Measurements from ENCODE around the gene NUDT21. TPM values are rescaled to one million over a fixed set of nuclear protein-coding genes. Genes with fewer than 3 reads are reported as not detected.

Gene NUDT21
- total RNA-seq, 1 donor from 2014 or later, result 80.3 TPM

GRCh38 chr16:56408379-56409098, 42.6 kb downstream of the NUDT21 start:
- no peak for DNase-seq
- H3K9me3 ChIP-seq, result no peaks in the 10 kb centered on the region
- H3K4me1 ChIP-seq, result no peaks in the 10 kb centered on the region
- TF ChIP-seq CTCF (IDR thresholded peaks at IDR 0.05), result no peak
- peaks cover 74% of the 10 kb centered on the region for H3K36me3 ChIP-seq
- H3K27ac ChIP-seq, result no peak overlapping the region
- H3K4me3 ChIP-seq, result no peak overlapping the region
- no peaks in the 10 kb centered on the region for H3K27me3 ChIP-seq (ENCODE audit: low read depth)
- ATAC-seq, result no peak
- intact Hi-C loops (cut with DNase I), result no loop called here

DNA sequence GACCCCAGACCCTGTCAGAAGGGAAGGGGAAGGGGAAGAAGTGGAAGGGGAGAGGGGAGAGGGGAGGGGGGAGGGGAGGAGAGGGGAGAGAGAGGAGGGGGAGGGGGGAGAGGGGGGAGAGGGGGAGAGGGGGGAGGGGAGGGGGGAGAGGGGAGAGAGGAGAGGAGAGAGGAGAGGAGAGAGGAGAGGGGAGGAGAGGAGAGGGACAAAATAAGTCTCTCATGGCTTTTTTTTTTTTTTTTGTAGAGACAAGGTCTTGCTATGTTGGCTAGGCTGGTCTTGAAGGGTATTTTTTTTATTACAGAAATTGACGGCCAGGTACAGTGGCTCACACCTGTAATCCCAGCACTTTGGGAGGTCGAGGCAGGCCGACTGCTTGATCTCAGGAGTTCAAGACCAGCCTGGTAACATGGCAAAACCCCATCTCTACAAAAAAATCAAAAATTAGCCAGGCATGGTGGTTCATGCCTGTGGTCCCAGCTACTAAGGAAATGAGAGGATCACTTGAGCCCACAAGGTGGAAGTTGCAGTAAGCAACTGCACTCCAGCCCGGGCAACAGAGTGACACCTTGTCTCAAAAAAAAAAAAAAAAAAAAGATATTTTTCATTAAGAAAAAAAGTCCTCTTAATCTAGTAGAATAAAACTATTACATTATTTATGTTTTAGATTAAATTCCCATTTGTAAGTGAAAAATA, 45.0 kb downstream of the NUDT21 start:
- ATAC-seq (no peak), DNase-seq (no peak)
- no peaks in the 10 kb centered on the region for H3K9me3 ChIP-seq
- H3K4me1 ChIP-seq, result no peaks in the 10 kb centered on the region
- intact Hi-C loops (cut with DNase I), result no loop called here
- peaks cover 76% of the 10 kb centered on the region for H3K36me3 ChIP-seq
- no peak for TF ChIP-seq CTCF (IDR thresholded peaks at IDR 0.05)
- H3K4me3 ChIP-seq, result no peak overlapping the region
- H3K27me3 ChIP-seq (ENCODE audit: low read depth), result no peaks in the 10 kb centered on the region
- H3K27ac ChIP-seq, result no peak overlapping the region

DNA sequence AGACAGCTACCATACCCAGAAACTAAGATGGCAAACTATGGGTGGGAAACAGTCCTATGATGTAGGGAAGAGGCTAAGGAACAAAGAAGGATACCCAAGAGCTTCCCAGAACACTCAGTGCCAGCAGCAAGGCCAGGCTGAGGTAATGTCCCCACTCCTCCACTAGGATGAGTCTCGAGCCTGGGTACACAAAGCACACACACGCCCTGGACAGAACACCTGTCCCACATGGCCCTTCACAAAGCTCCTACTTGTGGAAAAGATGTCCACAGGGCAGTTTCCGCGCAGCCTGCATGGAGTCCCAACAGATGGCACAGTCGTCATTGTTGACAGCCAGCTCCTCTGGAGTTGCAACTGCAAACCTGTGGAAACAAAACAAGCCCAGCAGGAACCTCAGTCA, 49.6 kb downstream of the NUDT21 start:
- Histone ChIP-seq H3K9me3 (no peaks in the 10 kb centered on the region), H3K27ac (no peak overlapping the region), H3K4me1 (peaks cover 8% of the 10 kb centered on the region), H3K36me3 (peaks cover 75% of the 10 kb centered on the region), H3K27me3 (ENCODE audit: low read depth) (no peaks in the 10 kb centered on the region), H3K4me3 (no peak overlapping the region)
- no peak for DNase-seq
- peak; percentile 16 for TF ChIP-seq CTCF (IDR thresholded peaks at IDR 0.05)
- intact Hi-C loops (cut with DNase I), result no loop called here
- peak; percentile 53 to 57 for ATAC-seq

DNA sequence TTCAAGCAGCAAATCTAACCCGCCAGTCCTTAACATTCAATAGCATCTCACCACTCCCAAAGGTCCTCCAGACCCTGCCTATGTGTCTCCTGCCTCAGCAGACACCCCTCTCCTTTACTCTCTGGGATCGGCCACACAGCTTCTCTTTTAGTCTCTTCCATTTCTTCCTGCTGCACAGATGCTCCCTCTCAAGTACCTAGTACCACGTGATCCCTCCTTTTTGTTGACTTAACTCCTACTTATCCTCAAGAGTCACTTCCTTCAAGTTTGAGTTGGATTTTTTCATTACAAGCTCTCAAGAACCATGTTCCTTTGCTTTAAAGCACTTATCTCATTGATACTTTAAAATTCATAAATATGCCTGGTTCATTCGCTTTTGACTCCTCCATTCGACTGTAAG, 50.7 kb downstream of the NUDT21 start:
- H3K4me1 ChIP-seq, result peaks cover 8% of the 10 kb centered on the region
- peak; percentile 72 to 93 for ATAC-seq

DNA sequence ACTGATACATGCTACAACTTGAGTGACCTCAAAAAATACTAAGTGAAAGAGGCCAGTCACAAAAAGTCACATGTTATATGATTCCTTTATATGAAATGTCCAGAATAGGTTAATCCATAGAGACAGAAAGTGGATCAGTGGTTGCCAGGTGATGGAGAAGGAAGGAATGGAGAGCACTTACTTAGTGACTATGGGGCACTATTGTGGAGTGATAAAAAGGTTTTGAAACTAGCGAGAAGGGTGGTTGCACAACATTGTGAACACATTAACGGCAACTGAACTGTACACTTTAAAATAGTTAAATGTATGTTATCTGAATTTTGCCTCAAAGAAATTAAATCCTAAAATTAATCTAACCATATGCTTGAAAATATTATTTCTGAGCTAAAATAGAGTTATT, 51.6 kb downstream of the NUDT21 start:
- peak; percentile 64 to 80 for ATAC-seq
- intact Hi-C loops (cut with DNase I), result no loop called here
- no peak for TF ChIP-seq CTCF (IDR thresholded peaks at IDR 0.05)
- DNase-seq, result no peak
- H3K27me3 ChIP-seq (ENCODE audit: low read depth), result no peaks in the 10 kb centered on the region
- peaks cover 8% of the 10 kb centered on the region for H3K4me1 ChIP-seq
- peaks cover 64% of the 10 kb centered on the region for H3K36me3 ChIP-seq
- H3K4me3 ChIP-seq, result no peak overlapping the region
- no peaks in the 10 kb centered on the region for H3K9me3 ChIP-seq
- no peak overlapping the region for H3K27ac ChIP-seq

More for the DNA sequence above, 50.7 kb downstream of the NUDT21 start:
- no peak overlapping the region for H3K27ac ChIP-seq
- intact Hi-C loops (cut with DNase I), result no loop called here
- TF ChIP-seq CTCF (IDR thresholded peaks at IDR 0.05), result no peak
- H3K27me3 ChIP-seq (ENCODE audit: low read depth), result no peaks in the 10 kb centered on the region
- H3K4me3 ChIP-seq, result no peak overlapping the region
- DNase-seq, result no peak
- peaks cover 73% of the 10 kb centered on the region for H3K36me3 ChIP-seq
- no peaks in the 10 kb centered on the region for H3K9me3 ChIP-seq

All from lower lobe of right lung (tissue), 2 donors.